Measurements from ENCODE around the gene SP3.

DNA sequence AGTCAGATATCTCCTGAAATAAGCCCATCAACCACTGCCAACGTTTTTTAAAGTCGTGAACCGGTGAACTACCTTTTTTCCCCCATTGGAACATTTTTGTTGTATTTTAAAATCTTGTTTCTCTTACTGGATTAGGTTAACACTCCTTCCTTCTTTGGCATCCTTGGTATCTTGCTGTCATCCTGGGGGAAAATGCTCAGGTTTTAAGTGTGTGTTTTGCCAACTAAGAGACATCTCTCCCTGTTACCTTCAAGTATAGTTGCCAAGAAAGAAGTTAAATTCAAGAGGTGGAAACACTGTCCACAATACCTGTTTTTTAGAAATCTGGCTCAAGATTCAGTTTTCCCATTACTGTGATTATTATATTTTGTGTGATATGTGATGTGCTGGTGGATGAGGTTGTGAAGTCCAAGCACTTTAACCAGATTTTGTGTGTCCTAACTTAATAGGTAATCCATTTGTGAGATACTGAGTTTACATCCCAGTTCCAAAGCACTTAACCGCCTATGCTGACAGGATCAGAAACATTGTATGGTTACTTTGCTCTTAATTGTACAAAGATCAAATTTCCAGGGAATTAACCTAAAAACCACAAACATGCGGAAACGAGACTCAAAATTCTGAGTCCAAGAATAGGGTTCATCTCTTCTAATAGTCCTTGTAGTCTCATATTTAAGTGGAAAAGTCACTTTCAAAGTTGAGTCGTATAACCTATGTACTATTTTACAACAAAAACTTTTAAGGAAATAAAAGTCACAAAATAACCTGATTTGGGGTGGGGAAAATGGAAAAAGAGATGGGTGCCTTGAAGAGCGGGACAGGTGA, 1.3 kb upstream of the SP3 start:
- TF ChIP-seq ZNF274 (IDR thresholded peaks at IDR 0.05; ENCODE audit: low read depth, low read length) (no peak), YY1 (IDR thresholded peaks at IDR 0.05; ENCODE audit: insufficient read depth, insufficient read length) (no peak)
